Measurements from ENCODE around the gene NNMT. TPM values are rescaled to one million over a fixed set of nuclear protein-coding genes. Genes with fewer than 3 reads are reported as not detected.

The NNMT gene
- total RNA-seq, result 100 to 1,000 TPM; 631 to 647 TPM
- long read RNA-seq, donor 1, transcript NNMT-201 (3 exons, 1,610 nt), result major isoform, 85 of 110 reads
- long read RNA-seq, donor 1, partial matches to known transcripts, result 3 of 110 reads
- long read RNA-seq, donor 1, other reads (novel, unspliced or antisense), result 20 of 110 reads
- long read RNA-seq, donor 2, transcript NNMT-201 (3 exons, 1,610 nt), result major isoform, 513 of 553 reads
- long read RNA-seq, donor 2, partial matches to known transcripts, result 6 of 553 reads
- long read RNA-seq, donor 2, other reads (novel, unspliced or antisense), result 32 of 553 reads

GRCh38 chr11:114295676-114296604, at the start of gene NNMT:
Gene NNMT, plus strand, starts transcription at chr11:114296399. Its CDS starts 158 bp downstream, at chr11:114296557.
- intact Hi-C loops (cut with DNase I), result no loop called here
- peak; percentile 94 for DNase-seq (ENCODE audit: low spot score)

GRCh38 chr11:114247070-114247789, 49.0 kb upstream of the NNMT start:
- intact Hi-C loops (cut with DNase I), result no loop called here

GRCh38 chr11:114250180-114250579, 46.0 kb upstream of the NNMT start:
- intact Hi-C loops (cut with DNase I), result loop anchor here (5.0 to 10.0 kb wide), 2 partner anchors 43 to 185 kb away; no protein-coding TSS in a partner anchor
- peak; percentile 77 for DNase-seq (ENCODE audit: low spot score)

More at GRCh38 chr11:114247070-114247789, 49.0 kb upstream of the NNMT start:
- no peak for DNase-seq (ENCODE audit: low spot score)

GRCh38 chr11:114250993-114251814, 45.0 kb upstream of the NNMT start:
- DNase-seq (ENCODE audit: low spot score), result no peak
- intact Hi-C loops (cut with DNase I), result loop anchor here (5.0 to 10.0 kb wide), 2 partner anchors 44 to 186 kb away; no protein-coding TSS in a partner anchor

- no peak for DNase-seq (ENCODE audit: low spot score)
- intact Hi-C loops (cut with DNase I), result loop anchor here (5.0 to 10.0 kb wide), 2 partner anchors 45 to 187 kb away; no protein-coding TSS in a partner anchor
These were observed 44.3 kb upstream of the NNMT start for GRCh38 chr11:114251815-114252337.

- DNase-seq (ENCODE audit: low spot score), result no peak
- intact Hi-C loops (cut with DNase I), result loop anchor here (5.0 to 10.0 kb wide), 2 partner anchors 45 to 188 kb away; no protein-coding TSS in a partner anchor
These were observed 43.4 kb upstream of the NNMT start for GRCh38 chr11:114252767-114253166.

- intact Hi-C loops (cut with DNase I), result loop anchor here (5.0 to 10.0 kb wide), 2 partner anchors 46 to 189 kb away; no protein-coding TSS in a partner anchor
These were observed 42.4 kb upstream of the NNMT start for GRCh38 chr11:114253771-114254170.

GRCh38 chr11:114254571-114255146, 41.5 kb upstream of the NNMT start:
- intact Hi-C loops (cut with DNase I), result loop anchor here (5.0 to 10.0 kb wide), 2 partner anchors 47 to 190 kb away; no protein-coding TSS in a partner anchor
- DNase-seq (ENCODE audit: low spot score), result no peak

More at GRCh38 chr11:114253771-114254170, 42.4 kb upstream of the NNMT start:
- DNase-seq (ENCODE audit: low spot score), result peak; percentile 77

- intact Hi-C loops (cut with DNase I), result loop anchor here in 1 of 2 donors (10.0 kb wide), 1 partner anchor 190 kb away; no protein-coding TSS in a partner anchor
- DNase-seq (ENCODE audit: low spot score), result no peak
These were observed 40.9 kb upstream of the NNMT start for GRCh38 chr11:114255289-114255688.

- intact Hi-C loops (cut with DNase I), result loop anchor here in 1 of 2 donors (10.0 kb wide), 1 partner anchor 192 kb away; no protein-coding TSS in a partner anchor
- DNase-seq (ENCODE audit: low spot score), result peak; percentile 52
These were observed 39.8 kb upstream of the NNMT start for GRCh38 chr11:114256176-114256966.

- intact Hi-C loops (cut with DNase I), result loop anchor here in 1 of 2 donors (10.0 kb wide), 1 partner anchor 192 kb away; no protein-coding TSS in a partner anchor
- DNase-seq (ENCODE audit: low spot score), result no peak
These were observed 39.3 kb upstream of the NNMT start for GRCh38 chr11:114256967-114257286.

GRCh38 chr11:114257621-114258558, 38.3 kb upstream of the NNMT start:
- DNase-seq (ENCODE audit: low spot score), result peak; percentile 88
- intact Hi-C loops (cut with DNase I), result loop anchor here in 1 of 2 donors (10.0 kb wide), 1 partner anchor 193 kb away; no protein-coding TSS in a partner anchor

- peak; percentile 81 for DNase-seq (ENCODE audit: low spot score)
- intact Hi-C loops (cut with DNase I), result loop anchor here in 1 of 2 donors (10.0 kb wide), 1 partner anchor 194 kb away; no protein-coding TSS in a partner anchor
These were observed 37.5 kb upstream of the NNMT start for GRCh38 chr11:114258696-114259095.

GRCh38 chr11:114259124-114259526, 37.1 kb upstream of the NNMT start:
- DNase-seq (ENCODE audit: low spot score), result peak; percentile 85
- intact Hi-C loops (cut with DNase I), result loop anchor here in 1 of 2 donors (10.0 kb wide), 1 partner anchor 194 kb away; no protein-coding TSS in a partner anchor

- peak; percentile 77 for DNase-seq (ENCODE audit: low spot score)
- intact Hi-C loops (cut with DNase I), result loop anchor here in 1 of 2 donors (10.0 kb wide), 1 partner anchor 195 kb away; no protein-coding TSS in a partner anchor
These were observed 36.6 kb upstream of the NNMT start for GRCh38 chr11:114259551-114259983.

Data from posterior vena cava (tissue), 2 donors.